ENCODE data around the gene WDPCP.
"Not testable (repeated sequence)": the region's sequence is repeated elsewhere in the genome, so short reads cannot be mapped to it uniquely, and the experiment has no call there.

- not testable (repeated sequence) for TF ChIP-seq CTCF (IDR thresholded peaks at IDR 0.05); POLR2AphosphoS5 (IDR thresholded peaks at IDR 0.05; ENCODE audit: low read depth, low read length)
- TF ChIP-seq, protein P1, sequence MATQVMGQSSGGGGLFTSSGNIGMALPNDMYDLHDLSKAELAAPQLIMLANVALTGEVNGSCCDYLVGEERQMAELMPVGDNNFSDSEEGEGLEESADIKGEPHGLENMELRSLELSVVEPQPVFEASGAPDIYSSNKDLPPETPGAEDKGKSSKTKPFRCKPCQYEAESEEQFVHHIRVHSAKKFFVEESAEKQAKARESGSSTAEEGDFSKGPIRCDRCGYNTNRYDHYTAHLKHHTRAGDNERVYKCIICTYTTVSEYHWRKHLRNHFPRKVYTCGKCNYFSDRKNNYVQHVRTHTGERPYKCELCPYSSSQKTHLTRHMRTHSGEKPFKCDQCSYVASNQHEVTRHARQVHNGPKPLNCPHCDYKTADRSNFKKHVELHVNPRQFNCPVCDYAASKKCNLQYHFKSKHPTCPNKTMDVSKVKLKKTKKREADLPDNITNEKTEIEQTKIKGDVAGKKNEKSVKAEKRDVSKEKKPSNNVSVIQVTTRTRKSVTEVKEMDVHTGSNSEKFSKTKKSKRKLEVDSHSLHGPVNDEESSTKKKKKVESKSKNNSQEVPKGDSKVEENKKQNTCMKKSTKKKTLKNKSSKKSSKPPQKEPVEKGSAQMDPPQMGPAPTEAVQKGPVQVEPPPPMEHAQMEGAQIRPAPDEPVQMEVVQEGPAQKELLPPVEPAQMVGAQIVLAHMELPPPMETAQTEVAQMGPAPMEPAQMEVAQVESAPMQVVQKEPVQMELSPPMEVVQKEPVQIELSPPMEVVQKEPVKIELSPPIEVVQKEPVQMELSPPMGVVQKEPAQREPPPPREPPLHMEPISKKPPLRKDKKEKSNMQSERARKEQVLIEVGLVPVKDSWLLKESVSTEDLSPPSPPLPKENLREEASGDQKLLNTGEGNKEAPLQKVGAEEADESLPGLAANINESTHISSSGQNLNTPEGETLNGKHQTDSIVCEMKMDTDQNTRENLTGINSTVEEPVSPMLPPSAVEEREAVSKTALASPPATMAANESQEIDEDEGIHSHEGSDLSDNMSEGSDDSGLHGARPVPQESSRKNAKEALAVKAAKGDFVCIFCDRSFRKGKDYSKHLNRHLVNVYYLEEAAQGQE (IDR thresholded peaks at IDR 0.05; ENCODE audit: insufficient read depth in 1 of 2, low read depth in 2 of 2, low read length in 1 of 2) = not testable (repeated sequence)
Observed at GRCh38 chr2:63557819-63558218, 30.5 kb downstream of the WDPCP start.
